Measurements from ENCODE around the gene AVPR2.

DNA sequence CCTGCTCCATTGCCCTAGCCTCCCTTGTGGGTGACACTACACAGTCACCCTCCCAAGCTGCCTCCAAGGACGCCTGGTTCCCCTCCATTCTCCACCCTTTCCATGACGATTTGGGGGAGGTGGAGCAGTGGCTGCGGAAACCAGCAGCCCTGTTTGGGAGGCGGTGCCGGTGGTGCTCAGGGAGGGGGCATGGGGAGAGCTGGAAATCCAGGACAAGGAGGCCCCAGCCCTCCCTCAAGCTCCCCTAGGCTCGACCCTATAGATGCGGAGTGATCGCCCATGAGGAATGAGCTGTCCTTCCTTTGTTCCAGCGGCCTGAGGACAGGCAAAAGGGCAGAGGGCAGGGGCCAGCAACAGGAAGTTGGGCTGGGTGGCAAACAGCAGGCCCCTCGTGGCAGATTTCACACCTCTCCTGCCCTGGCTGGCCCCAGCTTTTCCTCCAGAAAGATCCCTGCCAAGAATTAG lies 43.6 kb downstream of the AVPR2 start:
- TF ChIP-seq, protein P1, sequence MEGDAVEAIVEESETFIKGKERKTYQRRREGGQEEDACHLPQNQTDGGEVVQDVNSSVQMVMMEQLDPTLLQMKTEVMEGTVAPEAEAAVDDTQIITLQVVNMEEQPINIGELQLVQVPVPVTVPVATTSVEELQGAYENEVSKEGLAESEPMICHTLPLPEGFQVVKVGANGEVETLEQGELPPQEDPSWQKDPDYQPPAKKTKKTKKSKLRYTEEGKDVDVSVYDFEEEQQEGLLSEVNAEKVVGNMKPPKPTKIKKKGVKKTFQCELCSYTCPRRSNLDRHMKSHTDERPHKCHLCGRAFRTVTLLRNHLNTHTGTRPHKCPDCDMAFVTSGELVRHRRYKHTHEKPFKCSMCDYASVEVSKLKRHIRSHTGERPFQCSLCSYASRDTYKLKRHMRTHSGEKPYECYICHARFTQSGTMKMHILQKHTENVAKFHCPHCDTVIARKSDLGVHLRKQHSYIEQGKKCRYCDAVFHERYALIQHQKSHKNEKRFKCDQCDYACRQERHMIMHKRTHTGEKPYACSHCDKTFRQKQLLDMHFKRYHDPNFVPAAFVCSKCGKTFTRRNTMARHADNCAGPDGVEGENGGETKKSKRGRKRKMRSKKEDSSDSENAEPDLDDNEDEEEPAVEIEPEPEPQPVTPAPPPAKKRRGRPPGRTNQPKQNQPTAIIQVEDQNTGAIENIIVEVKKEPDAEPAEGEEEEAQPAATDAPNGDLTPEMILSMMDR (IDR thresholded peaks at IDR 0.05) = no peak
- TF ChIP-seq POLR2A (IDR thresholded peaks at IDR 0.05) (no peak), EP300 (IDR thresholded peaks at IDR 0.05) (no peak)

All from ovary (tissue), 3 donors.